Measurements from ENCODE around the gene DNAI4. TPM values are rescaled to one million over a fixed set of nuclear protein-coding genes. Genes with fewer than 3 reads are reported as not detected.
"Not testable (repeated sequence)": the region's sequence is repeated elsewhere in the genome, so short reads cannot be mapped to it uniquely, and the experiment has no call there.

The DNAI4 gene
- total RNA-seq: 10 to 100 TPM; 30.6 to 99.5 (median 55.4) TPM

DNA sequence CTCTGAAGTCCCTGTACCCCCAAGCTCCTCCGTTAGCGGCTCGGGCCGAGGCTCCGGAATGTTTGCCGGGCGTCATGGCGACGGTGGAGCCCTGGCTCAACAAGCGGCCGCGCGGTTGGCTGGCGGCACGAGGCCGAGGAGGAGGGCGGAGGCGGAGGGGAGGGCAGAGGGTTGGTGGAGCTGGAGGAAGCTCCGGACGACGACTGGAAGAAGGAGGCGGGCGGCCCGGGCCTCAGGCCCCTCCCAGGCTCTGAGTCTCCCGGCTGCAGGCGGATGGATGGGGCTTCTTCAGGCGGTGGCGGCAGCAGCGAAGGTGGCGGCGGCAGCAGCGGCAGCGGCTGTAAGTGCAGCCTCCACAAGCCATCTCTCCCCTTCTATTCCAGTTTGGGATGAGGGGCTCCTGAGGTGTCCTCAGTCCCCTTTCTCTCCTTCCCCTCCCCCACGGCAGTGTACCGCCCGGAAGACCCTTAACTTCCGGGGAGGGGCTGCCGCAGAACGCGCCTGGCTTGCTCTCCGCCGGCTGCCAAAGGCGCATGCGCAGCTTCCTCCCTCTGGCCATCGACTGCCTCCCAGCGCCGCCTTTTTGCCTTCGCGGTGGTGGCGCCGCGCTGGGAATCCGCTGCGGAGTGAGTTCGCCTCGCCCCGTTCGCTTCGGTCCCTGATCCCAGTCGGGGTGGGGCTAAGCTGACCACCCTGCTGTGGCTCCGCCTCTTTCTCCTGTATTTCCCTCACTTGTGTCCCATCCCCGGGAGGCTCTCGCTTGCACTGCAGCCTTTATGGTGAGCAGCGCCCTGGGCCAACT is at the start of gene DNAI4, which contains the start of gene MIER1:
Gene DNAI4, minus strand, starts transcription at position 101 of the 802 bp plus-strand sequence. Its CDS starts 25 bp downstream, at position 76.
Gene MIER1, plus strand, starts transcription at position 235 of the 802 bp plus-strand sequence. Its CDS starts 39 bp downstream, at position 274.
- intact Hi-C loops (cut with DNase I; ENCODE audit: low total_unique reads): no loop called here
- H3K27ac ChIP-seq: peak within 1 kb of the TSS; percentile 93 to 96
- TF ChIP-seq POLR2A (IDR thresholded peaks at IDR 0.05) (peak; percentile 64 to 77), CTCF (IDR thresholded peaks at IDR 0.05) (peak in 3 of 4 experiments; percentile 32 to 60 (median 33))
- H3K4me1 ChIP-seq: no peaks in the 10 kb centered on the region
- H3K9me3 ChIP-seq: no peaks in the 10 kb centered on the region
- H3K4me3 ChIP-seq: peak within 1 kb of the TSS; percentile 69 to 90
- H3K27me3 ChIP-seq: no peaks in the 10 kb centered on the region
- no peaks in the 10 kb centered on the region for H3K36me3 ChIP-seq
- DNase-seq: peak; percentile 97 to 98

DNA sequence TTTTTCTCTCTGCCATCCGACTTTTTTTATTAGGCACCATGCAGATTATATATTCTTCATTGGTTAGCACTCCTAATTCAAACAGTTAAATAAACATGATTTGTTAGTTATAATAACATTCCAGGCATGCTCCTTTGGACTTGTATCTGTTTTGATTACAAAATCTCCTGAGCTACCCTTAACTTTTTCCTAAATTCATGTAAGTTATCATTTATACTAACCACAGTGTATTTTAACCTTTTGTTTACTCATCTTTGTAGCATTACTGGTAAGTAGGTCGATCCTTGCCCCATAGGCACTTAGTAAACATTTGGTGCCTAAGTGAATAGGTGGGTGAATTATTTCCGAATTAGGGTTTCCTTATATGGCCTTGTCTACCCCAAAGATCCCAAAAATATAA is 43.9 kb upstream of the DNAI4 start:
- Histone ChIP-seq H3K9me3 (no peaks in the 10 kb centered on the region), H3K4me1 (no peaks in the 10 kb centered on the region), H3K27ac (no peak overlapping the region), H3K36me3 (no peaks in the 10 kb centered on the region), H3K27me3 (no peaks in the 10 kb centered on the region), H3K4me3 (no peak overlapping the region)
- DNase-seq: no peak
- intact Hi-C loops (cut with DNase I; ENCODE audit: low total_unique reads): no loop called here
- TF ChIP-seq CTCF (IDR thresholded peaks at IDR 0.05): no peak
- no peak for TF ChIP-seq POLR2A (IDR thresholded peaks at IDR 0.05)

DNA sequence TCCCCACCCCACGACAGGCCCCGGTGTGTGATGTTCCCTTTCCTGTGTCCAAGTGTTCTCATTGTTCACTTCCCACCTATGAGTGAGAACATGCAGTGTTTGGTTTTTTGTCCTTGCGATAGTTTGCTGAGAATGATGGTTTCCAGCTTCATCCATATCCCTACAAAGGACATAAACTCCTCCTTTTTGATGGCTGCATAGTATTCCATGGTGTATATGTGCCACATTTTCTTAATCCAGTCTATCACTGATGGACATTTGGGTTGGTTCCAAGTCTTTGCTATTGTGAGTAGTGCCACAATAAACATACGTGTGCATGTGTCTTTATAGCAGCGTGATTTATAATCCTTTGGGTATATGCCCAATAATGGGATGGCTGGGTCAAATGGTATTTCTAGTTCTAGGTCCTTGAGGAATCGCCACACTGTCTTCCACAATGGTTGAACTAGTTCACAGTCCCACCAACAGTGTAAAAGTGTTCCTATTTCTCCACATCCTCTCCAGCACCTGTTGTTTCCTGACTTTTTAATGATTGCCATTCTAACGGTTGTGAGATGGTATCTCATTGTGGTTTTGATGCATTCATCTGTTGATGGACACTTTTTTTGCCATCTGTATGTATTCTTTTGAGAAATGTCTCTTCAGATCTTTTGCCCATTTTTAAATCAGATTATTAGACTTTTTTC is 41.7 kb upstream of the DNAI4 start:
- H3K4me3 ChIP-seq; intact Hi-C loops (cut with DNase I; ENCODE audit: low total_unique reads); H3K27ac ChIP-seq; H3K27me3 ChIP-seq; H3K36me3 ChIP-seq; H3K9me3 ChIP-seq; DNase-seq; H3K4me1 ChIP-seq: not testable (repeated sequence)

GRCh38 chr1:66957938-66958337 is 33.3 kb upstream of the DNAI4 start:
- Histone ChIP-seq H3K36me3 (no peaks in the 10 kb centered on the region), H3K9me3 (no peaks in the 10 kb centered on the region), H3K4me1 (no peaks in the 10 kb centered on the region), H3K4me3 (no peak overlapping the region), H3K27me3 (no peaks in the 10 kb centered on the region), H3K27ac (no peak overlapping the region)
- intact Hi-C loops (cut with DNase I; ENCODE audit: low total_unique reads): no loop called here
- TF ChIP-seq POLR2A (IDR thresholded peaks at IDR 0.05) (no peak), CTCF (IDR thresholded peaks at IDR 0.05) (no peak)
- no peak for DNase-seq

DNA sequence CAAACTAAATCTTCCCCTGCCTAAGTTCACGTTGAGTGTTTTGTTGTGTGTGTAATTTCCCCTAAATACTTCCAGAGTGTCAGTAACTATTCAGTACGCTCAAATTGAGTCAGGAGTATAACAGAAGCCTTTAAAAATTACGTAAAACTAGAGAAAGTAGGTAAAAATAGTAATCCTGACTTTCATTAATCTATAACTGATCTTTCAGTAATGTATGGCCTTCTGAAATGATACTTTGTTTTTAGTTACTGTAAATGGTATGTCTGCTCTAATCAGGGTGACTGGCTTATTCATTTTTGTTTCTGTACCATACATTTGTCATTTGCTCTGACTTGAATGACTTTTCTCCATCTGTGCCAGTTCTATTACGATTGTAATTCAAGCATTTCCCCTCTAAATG is 29.6 kb upstream of the DNAI4 start:
- Histone ChIP-seq H3K4me1 (no peaks in the 10 kb centered on the region), H3K4me3 (no peak overlapping the region), H3K27me3 (no peaks in the 10 kb centered on the region), H3K9me3 (no peaks in the 10 kb centered on the region), H3K36me3 (no peaks in the 10 kb centered on the region), H3K27ac (no peak overlapping the region)
- intact Hi-C loops (cut with DNase I; ENCODE audit: low total_unique reads): no loop called here
- TF ChIP-seq POLR2A (IDR thresholded peaks at IDR 0.05): no peak
- no peak for DNase-seq

- TF ChIP-seq POLR2A (IDR thresholded peaks at IDR 0.05) (no peak), CTCF (IDR thresholded peaks at IDR 0.05) (no peak)
- Histone ChIP-seq H3K27ac (no peak overlapping the region), H3K9me3 (no peaks in the 10 kb centered on the region), H3K27me3 (no peaks in the 10 kb centered on the region), H3K36me3 (no peaks in the 10 kb centered on the region), H3K4me3 (no peak overlapping the region), H3K4me1 (no peaks in the 10 kb centered on the region)
- intact Hi-C loops (cut with DNase I; ENCODE audit: low total_unique reads): no loop called here
- DNase-seq: no peak
Measured at GRCh38 chr1:66951513-66951912, 26.9 kb upstream of the DNAI4 start.
